Natural killer cell (primary cell): ENCODE data around the gene GADD45A. TPM values are rescaled to one million over a fixed set of nuclear protein-coding genes. Genes with fewer than 3 reads are reported as not detected.

Experiments used
- ATAC-seq, 3 donors: fragments of 150-1000 bp in 2 of 3; fragments of 200-7000 bp in 1 of 3; cut with Tn5 transposase; 1 replicate in 1 of 3; 2 replicates in 2 of 3; pipeline ENCODE4 v1.10.0; 2021; ENCODE audit warnings: mild to moderate bottlenecking in 2 of 3, moderate library complexity in 2 of 3
- DNase-seq, 2 donors: peaks; one replicate each; pipeline versions ENCODE4 v3.0.0 to v3.0.0-alpha.2; 2013 to 2021; ENCODE audit warnings: mixed read lengths in 1 of 2
- H3K27ac ChIP-seq: one replicate; pipeline ENCODE4 v1.5.1; 2013; ENCODE audit warnings: mild to moderate bottlenecking, low read length
- H3K27me3 ChIP-seq: one replicate; pipeline ENCODE4 v1.6.1; 2013; ENCODE audit warnings: low read length; ENCODE audit not compliant: control insufficient read depth, insufficient read depth
- H3K36me3 ChIP-seq: one replicate; pipeline ENCODE4 v1.6.1; 2013; ENCODE audit warnings: low read length; ENCODE audit not compliant: control insufficient read depth, insufficient read depth
- H3K4me1 ChIP-seq: one replicate; pipeline ENCODE4 v1.6.1; 2013; ENCODE audit warnings: low read length; ENCODE audit not compliant: control insufficient read depth, insufficient read depth
- H3K4me3 ChIP-seq: one replicate; pipeline ENCODE4 v1.5.1; 2013; ENCODE audit warnings: low read length
- H3K9me3 ChIP-seq: one replicate; pipeline ENCODE4 v1.6.1; 2013; ENCODE audit warnings: low read length; ENCODE audit not compliant: control insufficient read depth, insufficient read depth
- H3K27ac Mint-ChIP-seq, 2 donors: one replicate each; pipeline ENCODE4 v1.8.0; 2022; ENCODE audit warnings: mild to moderate bottlenecking in 2 of 2, mixed read lengths in 2 of 2, moderate library complexity in 1 of 2
- H3K27me3 Mint-ChIP-seq, 2 donors: one replicate each; pipeline ENCODE4 v1.8.0; 2022; ENCODE audit warnings: low read depth in 2 of 2, mixed read lengths in 2 of 2
- H3K36me3 Mint-ChIP-seq: one replicate; pipeline ENCODE4 v1.8.0; 2022; ENCODE audit warnings: mixed read lengths
- H3K4me1 Mint-ChIP-seq, 2 donors: one replicate each; pipeline ENCODE4 v1.8.0; 2022; ENCODE audit warnings: mixed read lengths in 2 of 2
- H3K4me3 Mint-ChIP-seq: one replicate; pipeline ENCODE4 v1.8.0; 2022; ENCODE audit warnings: mild to moderate bottlenecking, moderate library complexity, mixed read lengths
- H3K9me3 Mint-ChIP-seq, 2 donors: one replicate each; pipeline ENCODE4 v1.8.0; 2022; ENCODE audit warnings: mixed read lengths in 2 of 2
- WGBS: methylation state at CpG from one replicate; pipeline ENCODE4 v1.1.7; 2013; ENCODE audit warnings: missing lambda C conversion rate; ENCODE audit not compliant: insufficient coverage; 5-methylcytosine and 5-hydroxymethylcytosine counted together
- intact Hi-C: fragments of 100-400 bp; cut with micrococcal nuclease; formaldehyde crosslinking; loops from one replicate; pipeline ENCODE4 v1.14.2; 2022
- total RNA-seq, 4 donors: library from RNA; stranded (reverse); fragments of 120-200 nt in 1 of 4; gene quantifications; one replicate each; pipeline versions ENCODE4 v1.2.3 to v1.2.4, GENCODE V29; 2013 to 2022
- TF ChIP-seq, protein P1 (sequence below): fragments of 200-600 bp; IDR thresholded peaks from one replicate; pipeline ENCODE4 v1.8.0; 2022; ENCODE audit warnings: antibody characterized with exemption

GADD45A gene
- total RNA-seq, 3 donors from 2014 or later (not counting 1 experiment from before 2014, with no cell fraction given), result 21.8 to 30.3 (median 26.6) TPM

DNA sequence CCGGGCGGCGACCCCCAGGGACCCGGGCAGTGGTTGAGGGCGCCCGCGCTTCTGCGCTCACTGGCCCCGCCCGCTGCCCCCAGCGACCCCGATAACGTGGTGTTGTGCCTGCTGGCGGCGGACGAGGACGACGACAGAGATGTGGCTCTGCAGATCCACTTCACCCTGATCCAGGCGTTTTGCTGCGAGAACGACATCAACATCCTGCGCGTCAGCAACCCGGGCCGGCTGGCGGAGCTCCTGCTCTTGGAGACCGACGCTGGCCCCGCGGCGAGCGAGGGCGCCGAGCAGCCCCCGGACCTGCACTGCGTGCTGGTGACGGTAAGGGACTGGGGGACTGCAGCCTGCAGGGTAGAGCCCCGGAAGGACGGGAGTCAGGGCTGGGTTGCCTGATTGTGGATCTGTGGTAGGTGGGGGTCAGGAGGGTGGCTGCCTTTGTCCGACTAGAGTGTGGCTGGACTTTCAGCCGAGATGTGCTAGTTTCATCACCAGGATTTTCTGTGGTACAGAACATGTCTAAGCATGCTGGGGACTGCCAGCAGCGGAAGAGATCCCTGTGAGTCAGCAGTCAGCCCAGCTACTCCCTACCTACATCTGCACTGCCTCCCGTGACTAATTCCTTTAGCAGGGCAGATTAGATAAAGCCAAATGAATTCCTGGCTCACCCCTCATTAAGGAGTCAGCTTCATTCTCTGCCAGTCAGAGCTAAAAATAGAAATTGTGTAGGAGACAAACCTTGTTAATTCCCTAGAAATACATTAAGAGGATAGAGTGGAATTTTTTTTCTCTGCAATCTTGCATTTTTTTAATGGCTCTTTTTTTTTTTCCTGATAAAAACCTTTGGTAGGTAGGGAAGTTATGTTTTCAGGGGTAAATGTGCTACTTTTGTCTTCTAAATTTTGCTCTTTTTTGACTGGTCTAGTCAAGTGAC, 1.5 kb downstream of the GADD45A start:
- ATAC-seq, result peak; percentile 9 to 12 (median 9)
- H3K4me1 ChIP-seq, result peaks cover 14% of the 10 kb centered on the region

DNA sequence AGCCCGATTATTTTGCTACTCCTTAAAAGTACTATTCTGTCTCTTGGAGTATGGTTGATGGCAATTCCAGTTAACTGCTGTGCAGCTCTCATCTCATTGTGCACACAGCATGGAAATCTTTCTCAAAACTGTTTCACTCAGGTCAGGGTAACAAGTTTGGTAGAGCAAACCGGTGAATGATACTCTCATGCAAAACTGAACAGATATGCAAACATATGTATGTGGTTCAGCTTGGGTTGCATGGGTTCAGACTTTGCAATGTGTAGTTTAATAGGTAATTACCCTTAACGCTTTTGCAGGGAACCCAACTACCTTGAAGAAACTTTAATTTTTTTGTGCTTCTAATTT, 2.2 kb downstream of the GADD45A start:
- no peaks in the 10 kb centered on the region for H3K9me3 ChIP-seq
- 61% methylated on average over 2 of the region's 3 CpGs for WGBS
- Mint-ChIP-seq H3K27me3 (no peaks in the 10 kb centered on the region), H3K9me3 (no peaks in the 10 kb centered on the region), H3K27ac (peak overlapping the region; percentile 69 to 94), H3K36me3 (no peaks in the 10 kb centered on the region), H3K4me3 (peak overlapping the region; percentile 96), H3K4me1 (peaks cover 24 to 32% of the 10 kb centered on the region in 2 donors)
- ATAC-seq (no peak), DNase-seq (no peak)
- no peaks in the 10 kb centered on the region for H3K27me3 ChIP-seq
- H3K36me3 ChIP-seq, result peaks cover 5% of the 10 kb centered on the region
- H3K4me3 ChIP-seq, result no peak overlapping the region
- no peak overlapping the region for H3K27ac ChIP-seq
- TF ChIP-seq, protein P1, sequence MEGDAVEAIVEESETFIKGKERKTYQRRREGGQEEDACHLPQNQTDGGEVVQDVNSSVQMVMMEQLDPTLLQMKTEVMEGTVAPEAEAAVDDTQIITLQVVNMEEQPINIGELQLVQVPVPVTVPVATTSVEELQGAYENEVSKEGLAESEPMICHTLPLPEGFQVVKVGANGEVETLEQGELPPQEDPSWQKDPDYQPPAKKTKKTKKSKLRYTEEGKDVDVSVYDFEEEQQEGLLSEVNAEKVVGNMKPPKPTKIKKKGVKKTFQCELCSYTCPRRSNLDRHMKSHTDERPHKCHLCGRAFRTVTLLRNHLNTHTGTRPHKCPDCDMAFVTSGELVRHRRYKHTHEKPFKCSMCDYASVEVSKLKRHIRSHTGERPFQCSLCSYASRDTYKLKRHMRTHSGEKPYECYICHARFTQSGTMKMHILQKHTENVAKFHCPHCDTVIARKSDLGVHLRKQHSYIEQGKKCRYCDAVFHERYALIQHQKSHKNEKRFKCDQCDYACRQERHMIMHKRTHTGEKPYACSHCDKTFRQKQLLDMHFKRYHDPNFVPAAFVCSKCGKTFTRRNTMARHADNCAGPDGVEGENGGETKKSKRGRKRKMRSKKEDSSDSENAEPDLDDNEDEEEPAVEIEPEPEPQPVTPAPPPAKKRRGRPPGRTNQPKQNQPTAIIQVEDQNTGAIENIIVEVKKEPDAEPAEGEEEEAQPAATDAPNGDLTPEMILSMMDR, result no peak
- intact Hi-C loops, result loop anchor here (5.0 to 10.0 kb wide), 3 partner anchors 352 to 760 kb away; no protein-coding TSS in a partner anchor
- H3K4me1 ChIP-seq, result peaks cover 14% of the 10 kb centered on the region

More for the DNA sequence above, 1.5 kb downstream of the GADD45A start:
- Histone ChIP-seq H3K9me3 (no peaks in the 10 kb centered on the region), H3K36me3 (peaks cover 5% of the 10 kb centered on the region), H3K4me3 (peak overlapping the region; percentile 94), H3K27me3 (no peaks in the 10 kb centered on the region), H3K27ac (peak overlapping the region; percentile 39)
- Mint-ChIP-seq H3K4me3 (peak overlapping the region; percentile 96), H3K27me3 (no peaks in the 10 kb centered on the region), H3K36me3 (no peaks in the 10 kb centered on the region), H3K9me3 (no peaks in the 10 kb centered on the region), H3K27ac (peak overlapping the region; percentile 81 to 94), H3K4me1 (peaks cover 24 to 32% of the 10 kb centered on the region in 2 donors)
- intact Hi-C loops, result loop anchor here (5.0 to 10.0 kb wide), 3 partner anchors 352 to 759 kb away; no protein-coding TSS in a partner anchor
- TF ChIP-seq, protein P1, result no peak
- WGBS, result under 1% methylated on average over 43 of the region's 43 CpGs
- peak; percentile 56 to 80 for DNase-seq

DNA sequence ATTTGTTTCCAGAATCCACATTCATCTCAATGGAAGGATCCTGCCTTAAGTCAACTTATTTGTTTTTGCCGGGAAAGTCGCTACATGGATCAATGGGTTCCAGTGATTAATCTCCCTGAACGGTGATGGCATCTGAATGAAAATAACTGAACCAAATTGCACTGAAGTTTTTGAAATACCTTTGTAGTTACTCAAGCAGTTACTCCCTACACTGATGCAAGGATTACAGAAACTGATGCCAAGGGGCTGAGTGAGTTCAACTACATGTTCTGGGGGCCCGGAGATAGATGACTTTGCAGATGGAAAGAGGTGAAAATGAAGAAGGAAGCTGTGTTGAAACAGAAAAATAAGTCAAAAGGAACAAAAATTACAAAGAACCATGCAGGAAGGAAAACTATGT, 2.6 kb downstream of the GADD45A start:
- no peaks in the 10 kb centered on the region for H3K27me3 ChIP-seq
- H3K27ac Mint-ChIP-seq, result no peak overlapping the region
- peaks cover 24 to 32% of the 10 kb centered on the region in 2 donors for H3K4me1 Mint-ChIP-seq
- intact Hi-C loops, result loop anchor here (5.0 to 10.0 kb wide), 3 partner anchors 353 to 760 kb away; no protein-coding TSS in a partner anchor
- H3K9me3 Mint-ChIP-seq, result no peaks in the 10 kb centered on the region
- H3K36me3 Mint-ChIP-seq, result no peaks in the 10 kb centered on the region
- H3K4me3 Mint-ChIP-seq, result no peak overlapping the region
- no peak overlapping the region for H3K27ac ChIP-seq
- no peak for ATAC-seq
- H3K27me3 Mint-ChIP-seq, result no peaks in the 10 kb centered on the region
- WGBS, result 90% methylated on average over 4 of the region's 4 CpGs
- no peaks in the 10 kb centered on the region for H3K9me3 ChIP-seq
- no peak for DNase-seq
- H3K4me1 ChIP-seq, result peaks cover 14% of the 10 kb centered on the region
- peaks cover 5% of the 10 kb centered on the region for H3K36me3 ChIP-seq
- H3K4me3 ChIP-seq, result no peak overlapping the region
- TF ChIP-seq, protein P1, result no peak
